Cardiac fibroblast (primary cell): ENCODE data around the gene MORC4.
A peak's percentile ranks its signal among the peaks of the same experiment; 100 is the strongest.

Experiments
- DNase-seq, 2 donors: peaks; one replicate each; pipeline versions ENCODE4 v3.0.0 to v3.0.0-alpha.2; 2010; ENCODE audit warnings: low read depth in 2 of 2
- H3K4me3 ChIP-seq, 2 donors: replicated peaks in 1 of 2; 1 replicate in 1 of 2; 2 replicates in 1 of 2; pipeline ENCODE4 v1.5.1; 2011; ENCODE audit warnings: low read depth in 2 of 2, low read length in 2 of 2, mild to moderate bottlenecking in 2 of 2, moderate library complexity in 1 of 2
- TF ChIP-seq, protein P1 (sequence below): IDR thresholded peaks from one replicate; pipeline ENCODE4 v1.5.1; 2011; ENCODE audit warnings: low read depth, mild to moderate bottlenecking, low read length, inconsistent platforms

MORC4 gene

DNA sequence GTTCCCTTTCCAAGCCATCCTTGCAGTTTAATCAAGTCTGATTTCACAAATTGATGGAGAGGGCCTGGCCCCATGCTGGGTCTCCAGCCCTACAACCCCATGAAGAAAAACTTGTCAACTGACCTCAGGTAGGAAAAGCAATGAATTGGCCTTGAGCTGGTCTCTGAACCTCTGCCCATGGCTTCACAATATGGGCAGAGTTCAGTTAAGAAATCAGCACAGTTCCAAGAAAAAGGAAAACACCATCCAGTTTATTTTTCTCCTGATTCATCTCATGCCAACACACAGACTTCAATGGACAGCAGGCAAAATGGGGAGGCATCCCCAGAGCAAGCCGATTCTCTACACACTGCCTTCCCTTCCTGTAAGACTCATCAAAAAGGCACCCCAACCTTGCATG is 100.2 kb downstream of the MORC4 start:
- H3K4me3 ChIP-seq, result no peak overlapping the region
- TF ChIP-seq, protein P1, sequence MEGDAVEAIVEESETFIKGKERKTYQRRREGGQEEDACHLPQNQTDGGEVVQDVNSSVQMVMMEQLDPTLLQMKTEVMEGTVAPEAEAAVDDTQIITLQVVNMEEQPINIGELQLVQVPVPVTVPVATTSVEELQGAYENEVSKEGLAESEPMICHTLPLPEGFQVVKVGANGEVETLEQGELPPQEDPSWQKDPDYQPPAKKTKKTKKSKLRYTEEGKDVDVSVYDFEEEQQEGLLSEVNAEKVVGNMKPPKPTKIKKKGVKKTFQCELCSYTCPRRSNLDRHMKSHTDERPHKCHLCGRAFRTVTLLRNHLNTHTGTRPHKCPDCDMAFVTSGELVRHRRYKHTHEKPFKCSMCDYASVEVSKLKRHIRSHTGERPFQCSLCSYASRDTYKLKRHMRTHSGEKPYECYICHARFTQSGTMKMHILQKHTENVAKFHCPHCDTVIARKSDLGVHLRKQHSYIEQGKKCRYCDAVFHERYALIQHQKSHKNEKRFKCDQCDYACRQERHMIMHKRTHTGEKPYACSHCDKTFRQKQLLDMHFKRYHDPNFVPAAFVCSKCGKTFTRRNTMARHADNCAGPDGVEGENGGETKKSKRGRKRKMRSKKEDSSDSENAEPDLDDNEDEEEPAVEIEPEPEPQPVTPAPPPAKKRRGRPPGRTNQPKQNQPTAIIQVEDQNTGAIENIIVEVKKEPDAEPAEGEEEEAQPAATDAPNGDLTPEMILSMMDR, result no peak
- no peak for DNase-seq

DNA sequence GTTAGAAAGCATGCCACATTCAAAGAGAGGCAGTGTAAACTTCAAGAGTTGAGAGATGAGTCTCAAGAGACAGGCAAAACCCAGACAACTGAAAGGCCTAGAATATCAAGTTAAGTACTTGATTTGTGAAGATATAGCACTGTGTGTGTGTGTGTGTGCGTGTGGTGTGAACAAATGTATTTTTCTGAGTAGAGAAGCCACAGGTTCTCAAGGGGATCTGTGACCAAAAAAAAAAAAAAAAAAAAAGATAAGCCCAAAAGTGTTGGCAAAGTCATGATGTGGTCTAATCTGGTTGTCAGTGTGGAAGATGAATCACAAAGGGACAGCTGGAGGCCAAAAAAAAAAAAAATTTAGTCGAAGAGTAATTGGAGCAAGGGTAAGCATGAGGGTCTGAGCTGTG is 100.7 kb downstream of the MORC4 start:
- no peak for DNase-seq
- H3K4me3 ChIP-seq, result no peak overlapping the region
- TF ChIP-seq, protein P1, result no peak

DNA sequence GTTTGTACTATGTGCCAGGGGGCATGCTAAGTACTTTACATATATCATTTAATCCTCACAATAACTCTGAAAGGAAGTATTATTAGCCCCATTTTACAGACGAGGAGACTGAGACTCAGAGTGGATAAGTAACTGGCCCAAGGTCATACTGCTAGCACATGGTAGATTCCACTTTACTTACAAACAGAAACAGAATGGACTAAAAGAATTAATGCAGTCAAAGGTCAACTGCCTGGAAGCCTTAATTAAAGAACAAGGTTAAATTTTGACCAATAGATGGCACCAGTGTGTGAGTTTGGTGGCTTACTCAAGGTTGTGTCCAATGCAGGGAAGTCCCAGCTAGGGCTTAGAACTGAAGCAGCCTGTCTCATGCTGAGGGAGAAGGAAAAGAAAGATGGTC is 101.5 kb downstream of the MORC4 start:
- no peak overlapping the region for H3K4me3 ChIP-seq
- TF ChIP-seq, protein P1, result peak; percentile 32
- peak; percentile 73 to 74 for DNase-seq

DNA sequence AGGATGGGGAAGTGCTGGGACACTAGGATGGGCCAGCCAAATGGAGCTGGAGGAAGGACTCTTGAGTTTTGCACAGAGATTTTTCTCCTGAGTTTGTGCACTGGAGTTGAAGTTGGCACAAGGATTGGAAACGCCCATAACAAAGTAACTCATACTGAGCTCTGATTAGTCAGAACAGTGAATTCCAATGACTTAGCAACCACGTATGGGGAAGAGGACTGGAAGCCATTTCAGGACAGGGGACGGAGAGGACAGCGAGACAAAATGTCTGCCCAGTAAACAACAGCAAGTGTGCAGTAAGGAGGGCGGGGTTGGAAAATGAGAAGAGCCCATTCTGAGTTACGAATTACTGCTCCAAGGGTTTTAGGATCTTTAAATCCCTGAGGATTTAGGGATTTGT is 102.8 kb downstream of the MORC4 start:
- peak; percentile 40 to 81 for DNase-seq
- TF ChIP-seq, protein P1, result no peak

DNA sequence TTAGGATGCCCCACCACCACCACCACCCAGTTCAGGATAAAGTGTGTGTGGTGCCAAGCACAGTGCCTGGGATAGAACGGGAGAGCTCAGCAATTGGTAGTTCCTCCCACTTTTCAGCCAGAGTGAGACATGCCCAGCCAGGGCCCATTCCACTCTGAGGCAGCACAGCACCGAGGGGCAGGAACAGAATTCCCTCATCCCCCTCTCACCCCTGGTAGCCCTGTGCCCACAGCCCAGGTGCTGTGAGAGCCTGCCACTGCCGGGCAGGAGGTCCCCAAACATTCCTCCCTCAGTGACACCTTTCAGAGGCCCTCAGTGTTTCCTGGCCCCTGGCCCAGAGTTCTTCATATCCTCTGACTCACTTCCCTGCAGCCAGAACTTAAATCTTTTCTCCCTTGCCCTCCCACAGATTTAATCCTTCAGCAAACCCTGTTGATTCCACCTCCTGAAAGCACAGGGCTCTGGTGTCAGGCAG is 105.0 kb downstream of the MORC4 start:
- peak; percentile 73 to 79 for DNase-seq
- TF ChIP-seq, protein P1, result no peak

More for the DNA sequence above, 102.8 kb downstream of the MORC4 start:
- H3K4me3 ChIP-seq, result no peak overlapping the region

DNA sequence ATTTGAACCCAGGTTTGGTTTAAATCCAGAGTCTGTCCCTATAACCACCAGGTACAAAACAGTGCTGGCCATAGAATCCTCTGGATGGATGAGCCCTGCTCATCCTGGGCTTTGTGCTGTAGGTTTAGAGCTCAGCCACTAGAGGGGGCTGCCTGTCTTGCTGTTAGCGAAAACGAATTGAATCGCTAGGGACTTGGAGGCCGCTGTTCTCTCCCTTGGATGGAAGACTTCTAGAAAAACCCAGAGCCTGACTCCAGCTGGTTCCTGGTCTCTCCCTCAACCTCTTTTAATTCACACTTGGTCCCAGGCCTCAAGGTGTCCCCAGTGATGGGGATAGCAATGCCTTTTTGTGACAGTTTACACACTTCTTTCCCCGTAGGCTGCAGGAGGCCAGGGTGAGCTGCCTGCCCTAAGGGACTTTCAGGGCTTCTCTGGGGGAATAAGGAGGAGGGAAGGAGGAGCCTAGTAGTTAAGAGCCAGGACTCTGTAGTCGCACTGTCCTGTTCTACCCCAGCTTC is 105.6 kb downstream of the MORC4 start:
- peak; percentile 80 to 82 for DNase-seq
- no peak overlapping the region for H3K4me3 ChIP-seq
- TF ChIP-seq, protein P1, result peak; percentile 80

More for the DNA sequence above, 105.0 kb downstream of the MORC4 start:
- no peak overlapping the region for H3K4me3 ChIP-seq
